Hematopoietic multipotent progenitor cell treated with erythropoietin and hydrocortisone succinate and interleukin-3 and kit ligand, for 17 days (in vitro differentiated cells): ENCODE data around the gene USP16.
"Not testable (repeated sequence)": the region's sequence is repeated elsewhere in the genome, so short reads cannot be mapped to it uniquely, and the experiment has no call there.

Experiments
- DNase-seq: peaks from one replicate; pipeline ENCODE4 v3.0.0-alpha.2; 2015; ENCODE audit warnings: low spot score

Gene USP16

GRCh38 chr21:29024474-29025327, at the start of gene USP16:
Gene USP16, plus strand, starts transcription at chr21:29024668. Its CDS starts 3,246 bp downstream, at chr21:29027914.
- DNase-seq: peak; percentile 97

GRCh38 chr21:28975397-28975796, 49.1 kb upstream of the USP16 start:
- no peak for DNase-seq

GRCh38 chr21:28979092-28979491, 45.4 kb upstream of the USP16 start:
- DNase-seq: no peak

- no peak for DNase-seq
Observed at GRCh38 chr21:28982637-28983036, 41.8 kb upstream of the USP16 start.

GRCh38 chr21:28986677-28987076, 37.8 kb upstream of the USP16 start:
- no peak for DNase-seq

- DNase-seq: not testable (repeated sequence)
Observed at GRCh38 chr21:28988146-28988545, 36.3 kb upstream of the USP16 start.

- peak; percentile 43 for DNase-seq
Observed at GRCh38 chr21:28991861-28992525, 32.5 kb upstream of the USP16 start.

GRCh38 chr21:28992526-28993292, 31.8 kb upstream of the USP16 start, which contains the start of gene LTN1:
Gene LTN1, minus strand, starts transcription at chr21:28992877. Its CDS starts 72 bp downstream, at chr21:28992805.
- DNase-seq: peak; percentile 98

GRCh38 chr21:28993293-28993629, 31.2 kb upstream of the USP16 start:
- no peak for DNase-seq

GRCh38 chr21:29002442-29003144, 21.9 kb upstream of the USP16 start:
- peak; percentile 94 for DNase-seq

GRCh38 chr21:29005696-29006095, 18.8 kb upstream of the USP16 start:
- no peak for DNase-seq

- DNase-seq: no peak
Observed at GRCh38 chr21:29007135-29007534, 17.3 kb upstream of the USP16 start.

- no peak for DNase-seq
Observed at GRCh38 chr21:29007810-29008209, 16.7 kb upstream of the USP16 start.

GRCh38 chr21:29008367-29008766, 16.1 kb upstream of the USP16 start:
- DNase-seq: no peak

- not testable (repeated sequence) for DNase-seq
Observed at GRCh38 chr21:29011236-29011635, 13.2 kb upstream of the USP16 start.

GRCh38 chr21:29017639-29018237, 6.7 kb upstream of the USP16 start:
- DNase-seq: no peak

GRCh38 chr21:29018540-29018939, 5.9 kb upstream of the USP16 start:
- peak; percentile 18 for DNase-seq

- DNase-seq: no peak
Observed at GRCh38 chr21:29022166-29022565, 2.3 kb upstream of the USP16 start.

- no peak for DNase-seq
Observed at GRCh38 chr21:29025328-29025713, 853 bp downstream of the USP16 start.

GRCh38 chr21:29029524-29029923, 5.1 kb downstream of the USP16 start:
- DNase-seq: no peak

- no peak for DNase-seq
Observed at GRCh38 chr21:29030909-29031308, 6.4 kb downstream of the USP16 start.

- no peak for DNase-seq
Observed at GRCh38 chr21:29033301-29033700, 8.8 kb downstream of the USP16 start.
